NCI-H128 (cell line): ENCODE data around the gene OTOGL.
A peak's percentile ranks its signal among the peaks of the same experiment; 100 is the strongest.

Experiments
- DNase-seq: peaks from one replicate; lab custom pipeline; 2025; ENCODE audit not compliant: unreplicated experiment; lab: John Stamatoyannopoulos, UW

OTOGL gene

GRCh38 chr12:80332827-80333226 is 233.5 kb downstream of the OTOGL start:
- no peak for DNase-seq

GRCh38 chr12:80352474-80352873 is 253.1 kb downstream of the OTOGL start:
- no peak for DNase-seq

- DNase-seq = no peak
These were observed 253.9 kb downstream of the OTOGL start for GRCh38 chr12:80353254-80353653.

GRCh38 chr12:80356097-80356496 is 256.8 kb downstream of the OTOGL start:
- DNase-seq = no peak

- no peak for DNase-seq
These were observed 260.4 kb downstream of the OTOGL start for GRCh38 chr12:80359703-80360102.

- DNase-seq = no peak
These were observed 264.7 kb downstream of the OTOGL start for GRCh38 chr12:80364056-80364455.

GRCh38 chr12:80373666-80374065 is 274.3 kb downstream of the OTOGL start:
- DNase-seq = peak; percentile 38

GRCh38 chr12:80374615-80375014 is 275.3 kb downstream of the OTOGL start:
- no peak for DNase-seq

- no peak for DNase-seq
These were observed 277.9 kb downstream of the OTOGL start for GRCh38 chr12:80377140-80377794.

- no peak for DNase-seq
These were observed 281.8 kb downstream of the OTOGL start for GRCh38 chr12:80381121-80381520.

- DNase-seq = no peak
These were observed 282.9 kb downstream of the OTOGL start for GRCh38 chr12:80382254-80382653.

GRCh38 chr12:80400571-80400991 is 301.2 kb downstream of the OTOGL start:
- DNase-seq = no peak

GRCh38 chr12:80401191-80401590 is 301.9 kb downstream of the OTOGL start:
- DNase-seq = no peak

GRCh38 chr12:80404629-80405028 is 305.3 kb downstream of the OTOGL start:
- DNase-seq = no peak

GRCh38 chr12:80406253-80406652 is 306.9 kb downstream of the OTOGL start:
- DNase-seq = no peak

GRCh38 chr12:80411787-80412186 is 312.4 kb downstream of the OTOGL start:
- DNase-seq = no peak

GRCh38 chr12:80412343-80412953 is 313.1 kb downstream of the OTOGL start:
- DNase-seq = peak; percentile 42

GRCh38 chr12:80413462-80413861 is 314.1 kb downstream of the OTOGL start:
- DNase-seq = no peak

- DNase-seq = no peak
These were observed 316.1 kb downstream of the OTOGL start for GRCh38 chr12:80415466-80415865.

- no peak for DNase-seq
These were observed 320.3 kb downstream of the OTOGL start for GRCh38 chr12:80419644-80420043.

- DNase-seq = no peak
These were observed 320.7 kb downstream of the OTOGL start for GRCh38 chr12:80420075-80420474.

- DNase-seq = no peak
These were observed 323.2 kb downstream of the OTOGL start for GRCh38 chr12:80422550-80422949.
